HG03520 (cell line): ENCODE results near the gene CLEC10A.
"Not testable (repeated sequence)": the region's sequence is repeated elsewhere in the genome, so short reads cannot be mapped to it uniquely, and the experiment has no call there.

ENCODE experiments used
- ATAC-seq: cut with Tn5 transposase; IDR thresholded peaks from one replicate; pipeline ENCODE4 v1.9.1; 2021; ENCODE audit warnings: mild to moderate bottlenecking, moderate library complexity; ENCODE audit not compliant: unreplicated experiment

CLEC10A gene, protein sequence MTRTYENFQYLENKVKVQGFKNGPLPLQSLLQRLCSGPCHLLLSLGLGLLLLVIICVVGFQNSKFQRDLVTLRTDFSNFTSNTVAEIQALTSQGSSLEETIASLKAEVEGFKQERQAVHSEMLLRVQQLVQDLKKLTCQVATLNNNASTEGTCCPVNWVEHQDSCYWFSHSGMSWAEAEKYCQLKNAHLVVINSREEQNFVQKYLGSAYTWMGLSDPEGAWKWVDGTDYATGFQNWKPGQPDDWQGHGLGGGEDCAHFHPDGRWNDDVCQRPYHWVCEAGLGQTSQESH

DNA sequence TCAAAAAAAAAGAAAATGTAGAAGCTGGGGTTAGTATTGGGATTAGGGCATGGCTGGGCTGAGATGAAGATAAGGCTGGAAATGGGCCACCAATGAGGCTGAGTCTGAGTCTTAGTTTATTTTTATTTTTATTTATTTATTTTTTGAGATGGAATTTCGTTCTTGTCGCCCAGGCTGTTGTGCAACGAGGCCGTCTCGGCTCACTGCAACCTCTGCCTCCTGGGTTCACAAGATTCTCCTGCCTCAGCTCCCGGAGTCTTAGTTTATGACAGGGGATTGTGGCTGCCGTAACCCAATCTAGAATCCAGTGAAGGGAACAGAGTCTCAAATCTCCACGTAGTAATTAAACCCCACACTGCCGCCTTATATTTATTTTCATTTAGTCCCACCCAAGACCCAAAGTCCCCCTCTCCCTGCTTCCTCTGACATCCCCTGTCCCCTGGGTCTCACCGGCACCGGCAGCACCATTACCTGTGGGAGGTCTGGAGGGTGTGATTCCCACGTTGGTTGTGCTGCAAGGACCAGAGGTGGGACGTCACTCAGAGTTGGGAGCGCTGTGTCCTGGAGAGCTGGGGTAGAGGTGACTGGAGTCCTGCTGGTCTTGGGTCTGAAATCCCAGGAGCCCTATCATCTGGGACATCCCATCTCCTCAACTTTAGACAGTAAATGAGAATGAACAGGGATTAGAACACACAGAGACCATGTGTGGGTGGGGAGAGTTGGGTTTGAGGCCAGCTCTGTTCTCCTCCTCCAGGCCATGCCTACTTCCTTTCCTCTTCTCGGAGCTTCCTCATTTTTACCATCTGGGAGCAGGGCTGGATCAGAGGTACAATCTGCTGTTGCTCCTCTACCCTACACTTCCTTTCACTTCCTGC is at the start of gene CLEC10A:
CLEC10A (minus strand) TSS at position 671 of the 875 bp plus-strand sequence. CDS start 1,439 bp downstream, outside the sequence.
- no peak for ATAC-seq

DNA sequence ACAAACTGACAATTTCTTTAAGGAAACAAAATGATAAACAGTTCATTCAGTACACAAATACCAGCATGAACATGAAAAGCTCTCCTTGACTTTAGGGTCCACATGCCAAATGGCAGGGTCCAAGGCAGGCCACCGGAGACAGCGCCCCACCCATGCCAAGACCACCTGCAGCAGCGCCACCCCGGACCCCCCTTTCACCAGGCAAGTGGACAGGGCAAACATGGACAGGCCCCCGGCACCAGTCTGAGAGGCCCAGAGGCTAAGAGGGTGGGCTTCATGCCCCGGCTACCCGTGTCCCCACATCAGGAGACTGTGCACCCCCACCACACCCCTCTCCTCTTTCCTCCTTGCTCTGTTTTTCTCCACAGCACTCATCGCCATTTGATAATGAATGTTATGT is 49.3 kb upstream of the CLEC10A start:
- no peak for ATAC-seq

DNA sequence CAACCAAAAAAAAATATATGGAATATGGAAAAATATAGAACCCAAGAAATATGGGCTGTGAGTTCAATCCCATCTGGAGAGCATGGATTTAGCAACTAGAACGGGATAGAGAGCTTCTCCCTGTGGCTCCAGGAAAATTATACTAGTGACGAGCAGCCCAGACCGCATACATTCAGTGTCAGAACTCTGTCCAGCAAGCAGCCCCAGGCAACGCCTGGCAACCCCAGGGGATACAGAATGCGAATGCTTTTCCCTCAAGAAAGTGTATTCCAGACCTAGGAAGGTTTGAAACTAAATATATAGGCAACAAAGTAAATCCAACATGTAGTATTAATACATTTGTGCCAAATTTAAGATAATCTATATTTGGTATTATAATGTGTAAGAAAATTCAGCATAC is 48.1 kb upstream of the CLEC10A start:
- ATAC-seq: no peak

DNA sequence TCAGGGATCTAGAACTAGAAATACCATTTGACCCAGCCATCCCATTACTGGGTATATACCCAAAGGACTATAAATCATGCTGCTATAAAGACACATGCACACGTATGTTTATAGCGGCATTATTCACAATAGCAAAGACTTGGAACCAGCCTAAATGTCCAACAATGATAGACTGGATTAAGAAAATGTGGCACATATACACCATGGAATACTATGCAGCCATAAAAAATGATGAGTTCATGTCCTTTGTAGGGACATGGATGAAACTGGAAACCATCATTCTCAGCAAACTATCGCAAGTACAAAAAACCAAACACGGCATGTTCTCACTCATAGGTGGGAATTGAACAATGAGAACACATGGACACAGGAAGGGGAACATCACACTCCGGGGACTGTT is 47.5 kb upstream of the CLEC10A start:
- ATAC-seq: not testable (repeated sequence)

DNA sequence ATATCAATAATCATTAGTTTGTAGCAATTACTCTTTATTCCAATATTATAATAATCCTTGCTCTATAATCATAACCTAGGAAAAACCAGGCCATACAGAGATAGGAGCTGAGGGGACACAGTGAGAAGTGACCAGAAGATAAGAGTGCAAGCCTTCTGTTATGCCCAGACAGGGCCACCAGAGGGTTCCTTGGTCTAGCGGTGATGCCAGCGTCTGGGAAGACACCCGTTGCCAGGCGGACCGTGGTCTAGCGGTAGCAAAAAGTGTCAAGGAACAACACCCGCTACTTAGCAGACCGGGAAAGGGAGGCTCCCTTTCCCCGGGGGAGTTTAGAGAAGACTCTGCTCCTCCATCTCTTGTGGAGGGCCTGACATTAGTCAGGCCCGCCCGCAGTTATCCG is 46.3 kb upstream of the CLEC10A start:
- not testable (repeated sequence) for ATAC-seq

DNA sequence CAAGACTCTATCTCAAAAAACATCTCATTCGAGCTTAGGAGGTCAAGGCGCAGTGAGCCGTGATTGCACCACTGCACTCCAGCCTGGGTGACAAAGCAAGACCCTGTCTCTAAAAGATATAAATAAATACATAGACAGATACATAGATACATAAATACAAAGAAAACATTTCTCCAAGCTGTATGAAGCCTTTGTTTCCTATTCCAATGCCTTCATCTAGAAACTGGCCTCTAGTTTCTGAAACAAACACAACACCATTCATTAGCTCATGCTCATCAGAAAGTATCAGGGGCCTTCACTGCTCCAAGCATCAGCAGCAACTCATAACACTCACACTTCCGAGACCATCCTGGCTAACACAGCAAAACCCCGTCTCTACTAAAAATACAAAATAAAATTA is 44.9 kb upstream of the CLEC10A start:
- no peak for ATAC-seq

DNA sequence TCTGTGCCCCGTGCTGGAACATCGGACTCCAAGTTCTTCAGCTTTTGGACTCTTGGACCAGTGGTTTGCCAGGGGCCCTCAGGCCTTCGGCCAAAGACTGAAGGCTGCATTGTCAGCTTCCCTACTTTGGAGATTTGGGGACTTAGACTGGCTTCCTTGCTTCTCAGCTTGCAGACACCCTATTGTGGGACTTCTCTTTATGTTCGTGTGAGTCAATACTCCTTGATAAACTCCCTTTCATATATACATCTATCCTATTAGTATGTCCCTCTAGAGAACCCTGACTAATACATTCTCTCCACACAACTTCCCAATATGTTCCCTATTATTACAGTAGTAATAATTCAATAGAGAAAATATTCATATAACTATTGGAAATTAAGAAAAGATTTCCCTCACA is 43.8 kb upstream of the CLEC10A start:
- no peak for ATAC-seq

DNA sequence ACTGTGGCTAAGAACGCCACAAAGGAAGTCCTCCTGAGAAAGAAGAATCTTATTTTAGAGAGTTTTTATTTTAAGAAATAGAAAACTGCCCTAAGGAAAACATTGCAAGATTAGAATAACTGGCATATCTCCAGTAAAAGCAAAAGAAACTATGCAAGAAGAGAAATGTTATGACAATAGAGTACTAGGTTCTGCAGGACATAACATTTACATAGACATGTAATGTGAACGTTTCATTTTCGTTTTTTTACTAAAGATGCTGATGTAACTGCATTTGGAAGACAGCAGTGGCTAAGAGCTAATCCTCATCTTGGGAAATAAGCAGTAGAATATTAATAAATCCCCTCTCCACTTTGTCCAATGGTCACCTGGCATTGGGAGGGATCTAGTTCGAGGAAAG is 42.3 kb upstream of the CLEC10A start:
- no peak for ATAC-seq

DNA sequence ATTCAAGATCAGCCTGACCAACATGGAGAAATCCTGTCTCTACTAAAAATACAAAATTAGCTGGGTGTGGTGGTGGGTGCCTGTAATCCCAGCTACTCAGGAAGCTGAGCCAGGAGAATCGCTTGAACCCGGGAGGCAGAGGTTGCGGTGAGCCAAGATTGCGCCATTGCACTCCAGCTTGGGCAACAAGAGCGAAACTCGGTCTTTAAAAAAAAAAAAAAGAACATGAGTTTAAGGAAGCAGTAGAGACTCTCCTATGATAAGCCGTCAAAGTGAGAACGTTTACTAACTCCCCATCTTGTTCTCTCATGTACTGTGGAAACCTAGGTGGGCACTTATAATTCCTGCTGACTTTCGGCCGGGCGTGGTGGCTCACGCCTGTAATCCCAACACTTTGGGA is 40.6 kb upstream of the CLEC10A start:
- not testable (repeated sequence) for ATAC-seq

DNA sequence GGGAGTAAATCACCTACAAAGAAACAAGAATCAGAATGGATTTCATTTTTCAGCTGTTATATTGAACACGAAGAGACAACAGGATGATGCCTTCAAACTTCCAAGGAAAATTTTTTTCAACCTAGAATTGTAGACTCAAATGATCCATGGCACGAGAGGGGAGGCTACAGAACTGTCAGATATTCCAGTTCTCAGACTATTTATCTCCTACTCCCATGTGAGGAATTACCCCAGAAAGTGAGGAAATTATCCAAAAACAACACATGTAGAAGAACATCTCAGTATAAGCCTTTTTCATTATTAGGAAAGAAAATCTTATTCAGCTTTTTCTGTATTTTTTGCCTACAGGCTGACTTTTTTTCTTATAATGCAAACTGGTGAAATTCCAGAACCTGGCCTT is 40.1 kb upstream of the CLEC10A start:
- ATAC-seq: no peak

DNA sequence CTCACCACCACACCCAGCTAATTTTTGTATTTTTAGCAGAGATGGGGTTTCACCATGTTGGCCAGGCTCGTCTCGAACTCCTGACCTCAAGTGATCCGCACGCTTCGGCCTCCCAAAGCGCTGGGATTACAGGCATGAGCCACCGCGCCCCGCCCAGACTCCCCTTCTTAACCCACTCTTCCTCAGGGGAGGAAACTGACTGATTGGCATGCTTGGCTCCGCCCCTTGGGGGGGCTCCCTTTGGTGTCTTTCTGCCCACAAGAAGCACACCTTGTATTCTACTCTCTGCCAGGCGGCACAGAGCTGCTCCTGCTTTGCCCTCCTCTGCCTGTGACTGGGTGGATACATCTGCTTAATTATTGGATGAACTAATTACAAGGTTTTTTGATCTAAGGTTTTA is 39.3 kb upstream of the CLEC10A start:
- no peak for ATAC-seq

DNA sequence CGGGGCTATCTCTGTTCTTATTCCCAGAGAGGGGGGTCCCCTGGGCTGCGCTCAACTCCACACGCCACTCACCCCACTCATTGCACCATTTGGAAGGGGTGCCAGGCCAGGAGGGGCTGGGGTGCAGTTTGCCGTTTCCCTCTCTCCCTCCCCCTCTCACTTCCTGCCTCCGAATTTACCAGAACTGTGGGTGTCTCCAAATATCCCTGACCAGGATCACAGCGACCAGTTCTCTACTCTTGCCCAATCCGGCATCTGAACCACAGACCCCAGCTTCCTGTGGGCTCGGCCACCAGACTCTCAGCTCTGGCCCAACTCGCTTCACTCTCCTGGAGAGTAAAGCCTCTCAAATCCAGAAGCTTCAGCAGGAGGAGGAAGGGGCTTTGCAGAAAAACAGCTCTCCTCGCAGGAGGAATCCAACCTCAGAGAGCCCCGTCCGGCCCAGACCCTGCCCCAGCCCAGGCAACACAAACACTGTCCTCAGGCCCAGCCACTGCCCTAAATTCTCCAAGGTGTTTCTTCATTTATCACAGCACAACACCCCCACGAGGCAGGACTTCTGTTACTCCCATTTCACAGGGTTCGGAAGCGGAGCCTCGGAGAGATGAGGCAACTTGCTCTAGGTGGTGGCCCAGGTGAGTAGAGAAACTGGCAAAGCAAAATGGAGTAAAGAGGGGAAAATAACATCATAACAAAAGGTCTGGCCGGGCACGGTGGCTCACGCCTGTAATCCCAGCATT is 35.0 kb upstream of the CLEC10A start:
- ATAC-seq: no peak

DNA sequence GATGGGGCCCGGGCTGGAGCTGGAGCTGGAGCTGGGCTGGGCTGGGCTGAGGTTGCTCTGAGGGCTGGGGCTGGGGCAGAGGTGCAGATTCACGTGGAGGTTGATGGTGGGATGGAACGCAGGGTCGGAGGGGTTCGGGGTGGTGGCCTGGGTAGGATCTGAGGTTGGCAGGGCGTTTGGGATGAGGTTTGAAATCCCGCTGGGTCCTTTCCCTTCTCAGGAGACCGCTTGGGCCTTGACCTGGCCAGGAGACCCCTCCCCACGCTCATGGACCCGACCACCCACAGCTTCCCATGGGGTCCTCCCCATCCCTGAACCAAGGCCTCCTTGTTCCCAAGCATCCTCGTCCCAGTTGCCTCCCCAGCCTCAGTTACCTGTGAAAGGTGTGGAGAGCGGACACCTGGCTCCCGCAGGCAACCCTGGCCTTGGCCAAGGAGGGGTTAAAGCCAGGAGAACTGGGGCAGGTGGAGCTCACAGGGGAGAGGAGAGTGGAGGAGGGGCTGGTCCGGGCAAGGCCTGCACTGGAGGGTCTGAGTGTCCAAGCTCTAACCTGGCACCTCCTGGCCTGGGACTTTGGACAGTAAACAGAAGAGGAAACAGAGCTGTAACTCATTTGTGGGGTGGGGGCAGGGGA is 34.3 kb upstream of the CLEC10A start, which contains the start of gene ASGR2:
ASGR2 (minus strand) TSS at position 582 of the 634 bp plus-strand sequence. CDS start 582 bp downstream, outside the sequence.
- ATAC-seq: no peak

DNA sequence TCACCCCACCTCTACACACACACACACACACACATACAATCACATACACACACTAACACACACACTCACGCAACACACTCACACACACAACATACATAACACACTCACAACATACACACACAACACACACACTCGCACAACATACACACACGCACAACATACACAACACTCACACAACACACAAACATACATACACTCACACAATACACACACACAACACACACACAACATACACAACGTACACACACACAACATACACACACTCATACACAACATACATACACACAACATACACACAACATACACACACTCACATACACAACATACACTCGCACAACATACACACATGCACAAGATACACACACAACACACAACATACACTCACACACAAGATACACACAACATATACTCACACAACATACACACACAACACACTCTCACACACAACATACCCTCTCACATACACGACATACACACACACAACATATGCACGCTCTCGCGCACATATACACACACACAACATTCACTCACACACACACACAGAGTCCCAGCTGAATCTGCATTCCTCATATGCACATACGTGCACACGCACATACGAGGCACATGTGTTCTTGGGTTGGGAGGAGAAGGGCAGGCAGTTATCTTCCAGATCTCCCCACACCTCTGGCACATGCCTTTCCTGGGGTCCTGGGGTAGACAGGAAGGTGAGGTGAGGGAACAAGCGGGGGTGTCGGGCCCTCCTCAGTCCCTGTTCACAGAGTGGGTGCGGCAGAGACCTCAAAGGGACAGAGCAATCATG is 33.4 kb upstream of the CLEC10A start:
- no peak for ATAC-seq

DNA sequence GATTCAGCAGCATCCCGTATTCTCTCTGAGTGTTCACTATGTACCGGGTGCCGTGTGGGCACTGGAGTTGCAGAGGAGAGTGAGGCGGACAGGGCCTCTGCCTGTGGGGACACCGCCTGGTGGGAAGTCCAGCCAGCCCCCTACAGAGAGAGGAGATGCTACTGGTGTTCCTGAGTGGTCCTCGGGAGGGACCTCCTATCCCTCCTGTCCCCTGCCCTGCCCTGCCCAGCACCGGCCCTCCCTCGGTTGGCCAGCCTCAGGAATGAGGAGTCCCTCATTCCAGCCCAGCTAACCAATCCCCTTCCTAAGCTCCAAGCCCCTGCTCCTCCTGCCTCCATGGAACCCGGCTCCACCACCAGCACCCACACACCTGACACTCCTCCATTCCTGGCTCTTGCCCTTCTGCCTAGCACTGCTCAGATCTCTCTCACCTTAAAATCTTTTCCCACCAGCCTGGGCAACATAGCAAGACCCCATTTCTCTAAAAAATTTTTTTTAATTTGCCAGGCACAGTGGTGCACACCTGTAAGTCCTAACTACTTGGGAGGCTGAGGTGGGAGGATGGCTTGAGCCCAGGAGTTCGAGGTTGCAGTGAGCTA is 32.6 kb upstream of the CLEC10A start:
- no peak for ATAC-seq

DNA sequence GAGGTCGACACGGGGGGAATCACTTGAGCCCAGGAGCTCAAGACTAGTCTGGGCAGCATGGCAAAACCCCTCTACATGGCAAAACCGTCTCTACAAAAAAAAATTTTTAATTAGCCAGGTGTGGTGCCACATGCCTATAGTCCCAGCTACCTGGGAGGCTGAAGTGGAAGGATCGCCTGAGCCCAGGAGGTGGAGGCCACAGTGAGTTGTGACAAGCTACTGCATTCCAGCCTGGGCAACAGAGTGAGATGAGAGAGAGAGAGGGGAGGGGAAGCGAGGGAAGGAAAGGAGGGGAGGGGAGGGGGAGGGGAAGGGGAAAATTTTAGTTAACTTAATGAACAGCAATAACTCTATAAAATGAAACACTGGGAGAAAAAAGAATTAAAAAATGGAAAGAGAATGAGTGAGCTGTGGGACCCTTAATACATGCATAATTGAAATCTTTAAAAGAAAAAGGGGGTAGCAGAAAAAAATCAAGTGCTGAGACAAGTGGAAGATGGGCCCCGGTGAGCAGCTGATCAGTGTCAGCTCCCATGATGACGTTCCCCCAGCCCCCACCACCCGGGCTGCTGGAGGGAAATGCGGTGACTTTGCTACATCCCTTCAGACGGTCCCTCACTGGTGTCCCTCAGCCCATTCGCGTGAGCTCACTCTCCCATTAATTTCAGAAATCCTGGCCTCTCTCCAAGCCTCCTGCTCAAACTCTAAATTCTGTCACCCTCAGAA is 31.9 kb upstream of the CLEC10A start:
- no peak for ATAC-seq

DNA sequence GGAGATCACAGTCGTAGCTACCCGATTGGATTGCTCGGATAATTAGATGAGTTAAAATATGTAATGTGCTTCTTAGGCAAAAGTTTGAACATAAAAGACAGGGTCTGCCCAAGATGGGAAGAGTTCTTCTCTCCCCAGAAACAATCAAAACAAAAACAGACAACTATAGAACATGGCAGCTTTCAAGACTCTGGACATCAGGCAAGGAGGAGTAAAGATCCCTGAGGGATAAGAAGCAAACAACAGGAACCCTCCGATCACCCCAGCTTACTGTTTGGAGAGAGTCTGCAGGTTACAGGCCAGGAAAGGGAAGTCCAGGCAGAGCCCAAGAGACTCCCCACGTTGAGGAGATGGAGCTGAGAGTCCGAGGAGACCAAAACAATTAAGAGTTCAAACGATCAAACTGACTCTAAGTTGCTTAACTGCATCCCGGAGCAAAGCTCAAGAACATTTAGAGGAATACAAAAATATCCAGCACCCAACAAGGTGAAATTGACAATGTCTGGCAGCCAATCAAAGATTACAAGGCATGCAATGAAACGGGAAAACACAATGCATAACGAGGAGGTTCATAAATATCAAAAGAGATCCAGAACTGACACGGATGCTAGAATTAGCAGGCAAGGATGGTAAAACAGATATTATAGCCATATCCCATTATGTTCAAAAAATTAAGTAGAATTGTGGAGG is 30.7 kb upstream of the CLEC10A start:
- no peak for ATAC-seq
